ENCODE measurements around the gene RFX8. TPM values are rescaled to one million over a fixed set of nuclear protein-coding genes. Genes with fewer than 3 reads are reported as not detected.

Gene RFX8
- total and polyA plus RNA-seq, 10 of the 15 experiments (the other 5 are each of a cell fraction or from before 2014, with no cell fraction given): 0.19 TPM; not detected in 9

DNA sequence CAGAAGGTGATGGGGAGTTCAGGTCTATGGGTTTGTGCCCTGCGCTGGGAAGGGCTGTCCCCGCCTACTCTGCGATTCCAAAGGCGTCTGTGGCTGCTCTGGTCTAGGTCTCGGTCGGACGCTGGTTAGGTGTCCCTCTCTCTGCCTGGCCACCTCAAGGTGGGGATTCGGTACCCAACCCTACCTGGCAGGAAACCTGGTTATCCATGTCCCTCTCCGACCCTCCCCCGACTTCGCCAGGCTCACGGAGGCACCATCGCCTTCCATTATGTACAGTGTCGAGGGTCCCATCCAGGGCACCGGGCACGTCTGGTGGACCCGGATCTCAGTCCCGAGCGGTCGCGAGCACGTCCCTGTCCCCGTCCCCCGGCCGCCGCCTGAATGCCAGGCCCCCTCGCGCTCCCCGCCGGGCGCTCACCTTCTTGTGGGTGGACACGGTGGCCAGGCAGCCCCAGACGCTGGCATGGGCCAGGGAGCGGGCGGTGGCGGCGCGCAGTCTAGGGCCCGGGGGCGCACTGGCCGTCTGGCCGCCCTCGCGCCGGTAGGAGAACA is 88.2 kb downstream of the RFX8 start:
- no peak for DNase-seq (ENCODE audit: low read depth, low spot score)
- ATAC-seq: no peak

More for the DNA sequence above, 88.2 kb downstream of the RFX8 start:
- Histone ChIP-seq H3K4me3 (no peak overlapping the region), H3K4me2 (ENCODE audit: control insufficient read depth, insufficient read depth) (no peak overlapping the region), H3K9me3 (replicated peaks; ENCODE audit: control insufficient read depth, insufficient read depth, low read length) (no peaks in the 10 kb centered on the region), H4K20me1 (ENCODE audit: control insufficient read depth, insufficient read depth) (no peaks in the 10 kb centered on the region), H3K27me3 (replicated peaks in 1 of 2; ENCODE audit: control insufficient read depth in 2 of 2, insufficient read depth in 2 of 2, low read length in 1 of 2) (peaks cover 3 to 8% of the 10 kb centered on the region in 2 experiments), H3K9ac (ENCODE audit: control insufficient read depth, insufficient read depth, low read length) (no peak overlapping the region), H2AFZ (ENCODE audit: control insufficient read depth, low read depth, low read length) (no peak overlapping the region), H3K4me1 (ENCODE audit: control insufficient read depth, insufficient read depth, low read length) (no peaks in the 10 kb centered on the region), H3K27ac (ENCODE audit: control insufficient read depth, insufficient read depth) (no peak overlapping the region), H3K36me3 (ENCODE audit: control insufficient read depth in 2 of 2, insufficient read depth in 2 of 2, low read length in 1 of 2) (no peaks in the 10 kb centered on the region), H3K79me2 (ENCODE audit: control insufficient read depth, insufficient read depth, low read length) (no peaks in the 10 kb centered on the region)
- no peak for FAIRE-seq
- ChIA-PET POLR2A (interaction anchor here (0.6 kb wide), 1 partner anchor 1015 kb away, joined by 3 read pairs; no protein-coding TSS in a partner anchor), SMC1A (ENCODE audit: uncharacterized antibody, unreplicated experiment) (interaction anchor here (0.5 kb wide), 1 partner anchor 840 kb away, joined by 3 read pairs; no protein-coding TSS in a partner anchor), CTCF (interaction anchor here (0.6 kb wide), 1 partner anchor 311 kb away, joined by 3 read pairs; the partner anchor contains the start of gene MAP4K4), RAD21 (ENCODE audit: unreplicated experiment) (no interaction called here)
- 26% methylated on average over 43 of the region's 45 CpGs for WGBS (ENCODE audit: insufficient coverage, insufficient replicate concordance, low lambda C conversion rate, missing lambda C conversion rate)
- intact Hi-C loops (cut with micrococcal nuclease; ENCODE audit: unreplicated experiment) (no loop called here), in situ Hi-C loops (cut with MboI) (no loop called here)
- TF ChIP-seq IKZF2 (IDR thresholded peaks at IDR 0.05): no peak
- TF ChIP-seq, protein P1, sequence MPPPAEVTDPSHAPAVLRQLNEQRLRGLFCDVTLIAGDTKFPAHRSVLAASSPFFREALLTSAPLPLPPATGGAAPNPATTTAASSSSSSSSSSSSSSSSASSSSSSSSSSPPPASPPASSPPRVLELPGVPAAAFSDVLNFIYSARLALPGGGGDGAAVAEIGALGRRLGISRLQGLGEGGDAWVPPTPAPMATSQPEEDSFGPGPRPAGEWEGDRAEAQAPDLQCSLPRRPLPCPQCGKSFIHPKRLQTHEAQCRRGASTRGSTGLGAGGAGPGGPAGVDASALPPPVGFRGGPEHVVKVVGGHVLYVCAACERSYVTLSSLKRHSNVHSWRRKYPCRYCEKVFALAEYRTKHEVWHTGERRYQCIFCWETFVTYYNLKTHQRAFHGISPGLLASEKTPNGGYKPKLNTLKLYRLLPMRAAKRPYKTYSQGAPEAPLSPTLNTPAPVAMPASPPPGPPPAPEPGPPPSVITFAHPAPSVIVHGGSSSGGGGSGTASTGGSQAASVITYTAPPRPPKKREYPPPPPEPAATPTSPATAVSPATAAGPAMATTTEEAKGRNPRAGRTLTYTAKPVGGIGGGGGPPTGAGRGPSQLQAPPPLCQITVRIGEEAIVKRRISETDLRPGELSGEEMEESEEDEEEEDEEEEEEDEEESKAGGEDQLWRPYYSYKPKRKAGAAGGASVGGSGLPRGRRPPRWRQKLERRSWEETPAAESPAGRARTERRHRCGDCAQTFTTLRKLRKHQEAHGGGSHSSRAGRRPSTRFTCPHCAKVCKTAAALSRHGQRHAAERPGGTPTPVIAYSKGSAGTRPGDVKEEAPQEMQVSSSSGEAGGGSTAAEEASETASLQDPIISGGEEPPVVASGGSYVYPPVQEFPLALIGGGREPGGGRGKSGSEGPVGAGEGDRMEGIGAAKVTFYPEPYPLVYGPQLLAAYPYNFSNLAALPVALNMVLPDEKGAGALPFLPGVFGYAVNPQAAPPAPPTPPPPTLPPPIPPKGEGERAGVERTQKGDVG (CRISPR knock-in tag; IDR thresholded peaks at IDR 0.05): no peak
- no peak for TF ChIP-seq TAF1 (IDR thresholded peaks at IDR 0.05; ENCODE audit: borderline replicate concordance, low read depth, low read length)
- no peak for TF ChIP-seq CHD2 (IDR thresholded peaks at IDR 0.05; ENCODE audit: borderline replicate concordance, low read depth, low read length)
- no peak for TF ChIP-seq EED (IDR thresholded peaks at IDR 0.05; ENCODE audit: low read depth)
- BruUV-seq (replicated peaks): no TSS peak

All from GM12878 (cell line).